ENCODE data around the gene SLC35G3. TPM values are rescaled to one million over a fixed set of nuclear protein-coding genes. Genes with fewer than 3 reads are reported as not detected.

Gene SLC35G3
- total RNA-seq, 1 experiment from 2014 or later, result not detected

DNA sequence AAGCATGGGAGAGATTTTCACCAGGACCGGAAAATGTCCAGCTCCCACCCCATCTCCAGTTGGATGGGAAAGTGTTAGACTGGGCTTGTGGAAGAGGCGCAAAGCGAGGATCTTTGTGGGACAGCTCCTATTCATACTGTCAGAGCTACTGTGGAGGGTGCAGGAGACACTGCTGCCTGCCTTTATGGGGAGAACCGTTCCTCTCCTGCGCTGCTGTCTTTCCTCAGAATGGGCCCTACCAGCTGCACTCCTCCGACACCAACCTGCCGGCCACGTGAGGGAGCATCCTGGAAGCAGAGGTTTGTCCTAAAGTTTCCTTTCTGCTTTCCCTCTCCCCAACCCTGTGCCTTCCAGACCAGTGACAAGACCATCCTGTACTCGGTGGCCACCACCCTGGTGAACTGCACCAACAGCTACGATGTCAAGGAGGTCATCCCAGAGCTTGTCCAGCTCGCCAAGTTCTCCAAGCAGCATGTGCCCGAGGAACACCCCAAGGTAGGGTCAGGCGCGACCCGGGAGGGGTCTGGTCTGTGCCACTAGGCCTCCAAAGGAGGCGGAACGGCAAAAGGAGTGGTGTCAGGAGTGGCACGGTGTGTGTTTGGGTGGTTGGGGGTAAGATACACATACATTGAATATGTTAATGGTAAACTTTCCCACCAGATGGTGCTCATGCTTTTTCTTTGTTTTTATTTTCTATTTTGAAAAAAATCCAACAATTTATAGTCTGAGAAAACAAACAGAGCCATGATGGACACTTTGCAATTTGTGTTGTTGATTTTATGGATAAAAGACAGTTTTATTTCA, 23.0 kb downstream of the SLC35G3 start:
- no peak overlapping the region for H3K9ac ChIP-seq (ENCODE audit: extremely low read depth, insufficient read length, low read length)
- H3K9me3 ChIP-seq (ENCODE audit: control insufficient read depth, low read depth, low read length), result no peaks in the 10 kb centered on the region
- no peak overlapping the region for H4K5ac ChIP-seq (ENCODE audit: insufficient read length, low read depth, low read length)
- Mint-ChIP-seq H3K36me3 (ENCODE audit: insufficient read depth in 1 of 3, low read depth in 3 of 3) (no peaks in the 10 kb centered on the region; a peak in 1 of 7 replicates), H3K4me3 (no peak overlapping the region), H3K27me3 (ENCODE audit: low read depth) (peaks cover 6% of the 10 kb centered on the region), H3K27ac (no peak overlapping the region), H3K9me3 (no peaks in the 10 kb centered on the region), H3K4me1 (peaks cover 2% of the 10 kb centered on the region in 2 experiments; a peak in 2 of 4 replicates)
- H3K4me2 ChIP-seq (ENCODE audit: insufficient read depth, insufficient read length, low read length), result no peak overlapping the region
- no peak overlapping the region for H3K18ac ChIP-seq (ENCODE audit: insufficient read length, low read depth, low read length)
- no peak overlapping the region for H2BK20ac ChIP-seq (ENCODE audit: low read depth, low read length, poor library complexity, severe bottlenecking)
- H2AK5ac ChIP-seq (ENCODE audit: insufficient read length, low read length), result no peak overlapping the region
- no peak overlapping the region for H2BK12ac ChIP-seq (ENCODE audit: insufficient read length, low read depth, low read length)
- no peak overlapping the region for H3K14ac ChIP-seq (ENCODE audit: insufficient read depth, low read length)
- H3T11ph ChIP-seq (ENCODE audit: low read length), result no peak overlapping the region
- H3K23ac ChIP-seq (ENCODE audit: insufficient read length, low read depth, low read length), result no peak overlapping the region
- H3K27ac ChIP-seq (ENCODE audit: insufficient read length, low read depth, low read length), result no peak overlapping the region
- no peak for DNase-seq
- H3K79me1 ChIP-seq (ENCODE audit: insufficient read depth, low read depth, low read length, poor library complexity, severe bottlenecking), result no peaks in the 10 kb centered on the region
- H4K20me1 ChIP-seq (ENCODE audit: control insufficient read depth, insufficient read depth, insufficient read length), result no peaks in the 10 kb centered on the region
- H3K4ac ChIP-seq (ENCODE audit: low read depth, low read length), result no peak overlapping the region
- H4K91ac ChIP-seq (ENCODE audit: insufficient read length, low read depth, low read length), result no peak overlapping the region
- H2AFZ ChIP-seq (ENCODE audit: low read length), result no peak overlapping the region
- no CpG with 5 or more reads among the region's 18 CpGs for WGBS (ENCODE audit: extremely low coverage, insufficient read length, low lambda C conversion rate)
- H3K23me2 ChIP-seq (ENCODE audit: insufficient read length, low read depth, low read length, poor library complexity, severe bottlenecking), result no peaks in the 10 kb centered on the region
- no peak overlapping the region for H4K8ac ChIP-seq (replicated peaks; ENCODE audit: insufficient read length, low read depth, low read length)
- H3K56ac ChIP-seq (ENCODE audit: insufficient read length, low read depth, low read length), result no peak overlapping the region
- H2BK15ac ChIP-seq (ENCODE audit: low read depth, low read length), result no peak overlapping the region
- no peaks in the 10 kb centered on the region for H3K4me1 ChIP-seq (ENCODE audit: insufficient read depth, low read length)
- no peaks in the 10 kb centered on the region for H3K27me3 ChIP-seq (ENCODE audit: insufficient read depth, low read length)
- H2BK5ac ChIP-seq (ENCODE audit: insufficient read length, low read length), result no peak overlapping the region
- TF ChIP-seq, protein P1, sequence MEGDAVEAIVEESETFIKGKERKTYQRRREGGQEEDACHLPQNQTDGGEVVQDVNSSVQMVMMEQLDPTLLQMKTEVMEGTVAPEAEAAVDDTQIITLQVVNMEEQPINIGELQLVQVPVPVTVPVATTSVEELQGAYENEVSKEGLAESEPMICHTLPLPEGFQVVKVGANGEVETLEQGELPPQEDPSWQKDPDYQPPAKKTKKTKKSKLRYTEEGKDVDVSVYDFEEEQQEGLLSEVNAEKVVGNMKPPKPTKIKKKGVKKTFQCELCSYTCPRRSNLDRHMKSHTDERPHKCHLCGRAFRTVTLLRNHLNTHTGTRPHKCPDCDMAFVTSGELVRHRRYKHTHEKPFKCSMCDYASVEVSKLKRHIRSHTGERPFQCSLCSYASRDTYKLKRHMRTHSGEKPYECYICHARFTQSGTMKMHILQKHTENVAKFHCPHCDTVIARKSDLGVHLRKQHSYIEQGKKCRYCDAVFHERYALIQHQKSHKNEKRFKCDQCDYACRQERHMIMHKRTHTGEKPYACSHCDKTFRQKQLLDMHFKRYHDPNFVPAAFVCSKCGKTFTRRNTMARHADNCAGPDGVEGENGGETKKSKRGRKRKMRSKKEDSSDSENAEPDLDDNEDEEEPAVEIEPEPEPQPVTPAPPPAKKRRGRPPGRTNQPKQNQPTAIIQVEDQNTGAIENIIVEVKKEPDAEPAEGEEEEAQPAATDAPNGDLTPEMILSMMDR (conservative IDR thresholded peaks at IDR 0.05), result no peak
- H2BK120ac ChIP-seq (ENCODE audit: low read depth, low read length, poor library complexity, severe bottlenecking), result no peak overlapping the region
- H3K79me2 ChIP-seq (ENCODE audit: insufficient read depth, low read length), result no peaks in the 10 kb centered on the region

All from H9 (cell line).